Mammary epithelial cell (primary cell): Measurements from ENCODE around the gene SLMAP.

Experiments used
- CTCF ChIP-seq, 2 donors: IDR thresholded peaks in 1 of 2; conservative IDR thresholded peaks in 1 of 2; 2 replicates each; pipeline ENCODE4 v1.5.1; 2011 to 2012; ENCODE audit warnings: inconsistent platforms in 2 of 2, low read length in 2 of 2, mild to moderate bottlenecking in 2 of 2, control low read depth in 1 of 2, low read depth in 1 of 2; ENCODE audit not compliant: insufficient read depth in 1 of 2; ENCODE audit errors: extremely low read depth in 1 of 2
- EZH2 ChIP-seq: IDR thresholded peaks from 2 replicates; pipeline ENCODE4 v1.6.1; 2012; ENCODE audit warnings: low read length, inconsistent platforms, borderline replicate concordance

GRCh38 chr3:57827757-57828156, 71.6 kb downstream of the SLMAP start:
- no peak for TF ChIP-seq CTCF (conservative IDR thresholded peaks at IDR 0.05 in 1 of 2, IDR thresholded peaks at IDR 0.05 in 1 of 2; ENCODE audit: extremely low read depth in 1 of 2, insufficient read depth in 1 of 2, low read depth in 1 of 2, low read length in 2 of 2)
- no peak for TF ChIP-seq EZH2
